ENCODE data around the gene NECAB3.
A peak's percentile ranks its signal among the peaks of the same experiment; 100 is the strongest.

Gene NECAB3

GRCh38 chr20:33675136-33675959 lies 1.1 kb upstream of the NECAB3 start:
- TF ChIP-seq CTCF (IDR thresholded peaks at IDR 0.05; ENCODE audit: borderline replicate concordance, insufficient read depth, low read depth, low read length): no peak
- H3K4me3 ChIP-seq (ENCODE audit: low read depth, low read length): no peak overlapping the region

- H3K4me3 ChIP-seq (ENCODE audit: low read depth, low read length): peak overlapping the region; percentile 45
- no peak for TF ChIP-seq CTCF (IDR thresholded peaks at IDR 0.05; ENCODE audit: borderline replicate concordance, insufficient read depth, low read depth, low read length)
These were observed 576 bp downstream of the NECAB3 start for GRCh38 chr20:33673410-33674293.

- no peak for TF ChIP-seq CTCF (IDR thresholded peaks at IDR 0.05; ENCODE audit: borderline replicate concordance, insufficient read depth, low read depth, low read length)
- no peak overlapping the region for H3K4me3 ChIP-seq (ENCODE audit: low read depth, low read length)
These were observed 1.2 kb downstream of the NECAB3 start for GRCh38 chr20:33673114-33673409.

- no peak overlapping the region for H3K4me3 ChIP-seq (ENCODE audit: low read depth, low read length)
- no peak for TF ChIP-seq CTCF (IDR thresholded peaks at IDR 0.05; ENCODE audit: borderline replicate concordance, insufficient read depth, low read depth, low read length)
These were observed 1.7 kb downstream of the NECAB3 start for GRCh38 chr20:33672426-33673113.

GRCh38 chr20:33671573-33672288 lies 2.5 kb downstream of the NECAB3 start:
- no peak overlapping the region for H3K4me3 ChIP-seq (ENCODE audit: low read depth, low read length)

More at GRCh38 chr20:33671573-33672288, 2.5 kb downstream of the NECAB3 start:
- no peak for TF ChIP-seq CTCF (IDR thresholded peaks at IDR 0.05; ENCODE audit: borderline replicate concordance, insufficient read depth, low read depth, low read length)

All from GM12875 (cell line).